Mesodermal cell (in vitro differentiated cells): ENCODE measurements around the gene TREH.
A peak's percentile ranks its signal among the peaks of the same experiment; 100 is the strongest.

Source experiments
- H3K27ac ChIP-seq: 2 replicates; pipeline ENCODE4 v1.7.0; 2013; ENCODE audit warnings: mild to moderate bottlenecking, low read depth, low read length, moderate library complexity; ENCODE audit not compliant: severe bottlenecking
- H3K36me3 ChIP-seq: 2 replicates; pipeline ENCODE4 v1.7.1; 2013; ENCODE audit warnings: mild to moderate bottlenecking, low read length, moderate library complexity; ENCODE audit not compliant: control insufficient read depth, insufficient read depth
- H3K4me1 ChIP-seq: one replicate; pipeline ENCODE4 v1.7.1; 2013; ENCODE audit warnings: mild to moderate bottlenecking, low read length; ENCODE audit not compliant: insufficient read depth, control insufficient read depth, poor library complexity, severe bottlenecking
- H3K4me3 ChIP-seq: 2 replicates; pipeline ENCODE4 v1.7.0; 2013; ENCODE audit warnings: low read length, control low read depth, mild to moderate bottlenecking; ENCODE audit not compliant: insufficient read depth, poor library complexity, severe bottlenecking; ENCODE audit errors: extremely low read depth
- H3K9me3 ChIP-seq: 2 replicates; pipeline ENCODE4 v1.7.1; 2013; ENCODE audit warnings: mild to moderate bottlenecking, low read length, moderate library complexity; ENCODE audit not compliant: control insufficient read depth
- WGBS, 2 experiments: methylation state at CpG; one replicate each; pipeline ENCODE4 v1.1.5; 2013; ENCODE audit warnings: missing lambda C conversion rate in 2 of 2; ENCODE audit not compliant: insufficient coverage in 2 of 2; 5-methylcytosine and 5-hydroxymethylcytosine counted together

Gene TREH

DNA sequence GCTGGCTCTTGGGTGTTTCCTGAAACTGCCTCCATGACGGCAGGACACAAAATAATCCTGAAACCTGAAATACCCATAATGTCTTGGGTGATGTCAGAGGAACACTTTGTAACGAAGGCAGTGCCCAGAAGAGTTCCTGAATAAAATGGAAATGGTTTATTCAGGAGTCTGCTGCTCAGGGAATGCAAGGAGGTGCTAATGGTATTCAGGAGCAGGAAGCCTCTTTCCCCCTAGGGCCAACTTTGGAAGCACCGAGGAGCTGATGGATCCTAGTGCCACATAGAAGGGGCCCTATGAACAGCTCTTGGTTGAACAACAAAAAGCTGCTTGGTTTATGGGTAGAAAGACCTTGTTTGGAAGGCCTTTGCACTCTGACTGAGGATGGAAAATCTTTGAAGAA lies 15.5 kb downstream of the TREH start:
- 65 to 90% methylated on average over 1 to 3 of the region's 3 CpGs for WGBS, 2 experiments
- Histone ChIP-seq H3K9me3 (no peaks in the 10 kb centered on the region), H3K36me3 (peaks cover under 1% of the 10 kb centered on the region)

DNA sequence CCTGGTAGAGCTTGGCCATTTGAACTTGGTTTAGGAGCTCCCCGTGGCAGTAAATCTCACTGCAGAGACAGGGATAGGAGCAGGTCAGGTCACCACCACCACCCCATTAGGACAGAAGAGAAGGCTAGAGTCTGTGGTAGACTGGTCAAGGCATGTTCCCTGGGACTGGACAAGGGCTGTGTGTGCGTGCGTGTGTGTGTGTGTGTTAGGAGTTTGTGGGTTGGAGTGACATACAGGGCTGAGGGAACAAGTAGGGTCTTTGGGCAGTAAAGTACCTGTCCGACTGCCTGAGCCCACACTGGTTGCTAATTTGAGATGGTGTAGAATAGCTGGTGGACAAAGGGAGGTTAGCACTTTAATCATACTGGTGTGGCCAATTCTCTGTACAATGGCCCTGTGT lies 16.1 kb downstream of the TREH start:
- no peak overlapping the region for H3K4me3 ChIP-seq
- H3K36me3 ChIP-seq: peaks cover 3% of the 10 kb centered on the region
- WGBS, 2 experiments: 90% methylated on average over 3 to 4 of the region's 4 CpGs
- H3K9me3 ChIP-seq: no peaks in the 10 kb centered on the region
- no peak overlapping the region for H3K27ac ChIP-seq
- H3K4me1 ChIP-seq: peaks cover 7% of the 10 kb centered on the region

More for the DNA sequence above, 15.5 kb downstream of the TREH start:
- Histone ChIP-seq H3K4me1 (peaks cover 4% of the 10 kb centered on the region), H3K4me3 (no peak overlapping the region), H3K27ac (no peak overlapping the region)

DNA sequence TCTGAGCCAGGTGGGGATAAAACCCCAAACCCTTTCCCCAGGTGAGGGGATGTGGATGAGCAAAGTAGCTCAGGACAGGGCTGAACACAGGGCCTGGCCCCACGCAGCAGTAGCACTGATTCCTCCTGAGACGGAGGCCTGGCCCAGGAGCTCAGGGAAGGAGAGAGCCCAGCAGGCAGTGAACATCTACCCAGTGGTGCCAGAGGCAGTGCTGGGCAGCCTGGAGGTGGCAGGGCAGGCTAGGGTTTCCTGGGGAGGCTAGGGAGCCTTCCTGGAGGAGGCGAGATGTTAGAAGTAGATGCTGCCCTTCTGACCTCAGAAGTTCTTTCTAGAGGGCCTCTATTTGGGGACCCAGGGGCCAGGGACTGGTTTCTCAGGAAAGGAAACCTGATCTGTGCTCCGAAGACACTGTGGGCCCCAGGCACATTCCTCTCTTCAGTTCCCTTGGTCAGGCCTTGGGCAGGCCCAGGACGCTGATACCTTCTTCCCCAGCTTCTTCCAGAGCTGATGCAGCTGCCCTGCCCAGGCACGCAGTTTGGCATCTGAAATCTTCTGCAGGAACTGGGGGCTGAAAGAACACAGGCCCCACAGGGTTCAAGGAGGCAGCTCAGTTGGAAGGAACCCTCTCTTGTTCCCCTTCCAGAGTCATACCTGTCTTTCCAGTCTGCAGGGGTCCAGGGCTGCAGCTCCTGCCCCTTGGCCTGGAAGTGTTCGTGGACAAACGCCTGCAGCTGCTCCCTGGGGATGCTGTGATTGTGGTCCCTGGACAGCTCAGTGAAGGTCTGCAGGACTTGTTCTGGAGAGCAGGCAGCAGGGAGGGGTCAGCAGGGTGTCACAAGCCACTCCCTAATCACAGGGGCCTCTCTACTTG lies 16.8 kb downstream of the TREH start:
- WGBS, 2 experiments: 79 to 96% methylated on average over 6 to 7 of the region's 8 CpGs
- Histone ChIP-seq H3K27ac (no peak overlapping the region), H3K4me3 (no peak overlapping the region), H3K36me3 (peaks cover 7% of the 10 kb centered on the region), H3K4me1 (peaks cover 7% of the 10 kb centered on the region), H3K9me3 (no peaks in the 10 kb centered on the region)

DNA sequence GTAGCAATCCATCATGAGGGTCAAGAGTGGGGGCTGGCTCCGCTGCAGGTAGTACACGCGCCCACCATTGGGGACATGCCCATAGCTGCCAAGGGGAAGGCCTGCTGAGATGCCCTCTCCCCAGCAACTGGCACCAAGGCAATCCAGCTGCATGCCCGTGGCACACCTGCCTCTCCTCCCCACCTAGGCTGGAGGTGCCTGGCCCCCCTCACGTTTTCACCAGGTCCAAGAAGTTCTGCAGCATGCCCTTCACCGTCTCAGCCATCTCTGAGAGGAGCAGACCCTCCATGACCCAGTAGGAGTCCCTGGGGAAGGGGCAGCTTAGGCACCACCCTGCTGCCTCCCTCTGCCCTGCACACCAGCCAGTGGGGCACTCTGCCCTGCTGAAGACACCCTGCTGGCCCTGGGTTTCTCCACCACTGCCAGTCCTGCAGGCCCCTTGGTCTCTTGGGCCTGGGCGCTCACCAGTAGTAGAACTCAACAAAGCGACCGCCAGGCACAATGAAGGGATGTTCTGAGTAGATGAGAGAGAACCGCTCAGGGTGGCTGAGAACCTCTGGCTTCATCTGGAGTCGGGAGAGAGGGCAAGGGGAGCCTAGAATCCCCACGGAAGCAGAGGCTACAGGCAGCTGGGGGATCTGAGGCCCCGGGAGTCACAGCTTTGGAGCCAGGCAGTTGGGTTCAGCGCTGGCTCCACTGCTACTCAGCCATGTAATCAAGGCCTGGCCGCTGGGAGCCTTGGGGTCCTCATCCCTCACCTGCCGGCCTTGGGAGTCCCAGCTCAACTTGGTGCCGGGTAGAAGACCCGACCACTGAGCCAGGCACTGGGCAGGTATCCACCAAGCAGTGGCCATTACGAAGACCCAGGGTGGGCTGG lies 17.8 kb downstream of the TREH start:
- Histone ChIP-seq H3K9me3 (no peaks in the 10 kb centered on the region), H3K36me3 (peaks cover 16% of the 10 kb centered on the region), H3K4me3 (no peak overlapping the region), H3K4me1 (peaks cover 7% of the 10 kb centered on the region), H3K27ac (no peak overlapping the region)
- whole genome bisulfite sequencing, 2 experiments: 91 to 95% methylated on average over 13 to 17 of the region's 19 CpGs

DNA sequence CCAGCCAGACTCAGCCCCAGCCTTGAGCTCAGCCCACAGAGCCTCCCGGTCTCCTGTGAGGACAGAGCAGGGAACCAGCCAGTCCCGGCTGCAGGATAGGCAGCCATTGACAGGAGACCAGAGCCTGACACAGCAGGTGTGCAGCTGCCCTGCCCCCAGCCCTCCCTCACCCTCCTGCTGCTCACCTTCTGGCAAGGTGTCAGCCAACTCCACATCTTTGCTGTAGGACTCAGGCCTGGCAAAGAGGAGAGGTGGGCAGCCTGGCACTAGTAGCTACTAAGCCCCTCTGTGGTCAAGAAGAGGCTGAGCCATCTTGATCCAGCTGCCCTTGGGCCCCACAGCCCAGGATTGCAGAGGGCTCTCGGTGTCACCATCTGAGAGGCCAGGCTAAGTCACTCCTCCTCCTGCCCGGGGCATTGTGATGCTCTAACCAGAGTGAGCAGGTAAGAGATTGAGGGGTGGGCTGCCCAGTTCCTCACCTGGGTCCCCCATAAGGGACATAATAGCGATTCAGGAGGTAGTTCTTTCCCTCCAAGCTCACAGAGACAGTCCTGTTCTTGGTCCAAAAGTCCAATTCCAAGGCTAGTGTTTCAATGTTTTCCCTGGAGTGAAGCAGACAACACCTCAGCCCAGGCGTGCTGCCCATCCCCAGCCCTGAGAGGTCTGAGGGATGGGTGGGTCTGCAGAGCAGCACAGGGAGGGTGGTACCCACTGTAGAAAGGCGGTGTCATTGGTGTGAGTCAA lies 18.6 kb downstream of the TREH start:
- Histone ChIP-seq H3K4me1 (peaks cover 7% of the 10 kb centered on the region), H3K36me3 (peaks cover 24% of the 10 kb centered on the region), H3K9me3 (no peaks in the 10 kb centered on the region), H3K4me3 (no peak overlapping the region), H3K27ac (no peak overlapping the region)
- 80 to 84% methylated on average over 5 to 6 of the region's 7 CpGs for WGBS, 2 experiments

DNA sequence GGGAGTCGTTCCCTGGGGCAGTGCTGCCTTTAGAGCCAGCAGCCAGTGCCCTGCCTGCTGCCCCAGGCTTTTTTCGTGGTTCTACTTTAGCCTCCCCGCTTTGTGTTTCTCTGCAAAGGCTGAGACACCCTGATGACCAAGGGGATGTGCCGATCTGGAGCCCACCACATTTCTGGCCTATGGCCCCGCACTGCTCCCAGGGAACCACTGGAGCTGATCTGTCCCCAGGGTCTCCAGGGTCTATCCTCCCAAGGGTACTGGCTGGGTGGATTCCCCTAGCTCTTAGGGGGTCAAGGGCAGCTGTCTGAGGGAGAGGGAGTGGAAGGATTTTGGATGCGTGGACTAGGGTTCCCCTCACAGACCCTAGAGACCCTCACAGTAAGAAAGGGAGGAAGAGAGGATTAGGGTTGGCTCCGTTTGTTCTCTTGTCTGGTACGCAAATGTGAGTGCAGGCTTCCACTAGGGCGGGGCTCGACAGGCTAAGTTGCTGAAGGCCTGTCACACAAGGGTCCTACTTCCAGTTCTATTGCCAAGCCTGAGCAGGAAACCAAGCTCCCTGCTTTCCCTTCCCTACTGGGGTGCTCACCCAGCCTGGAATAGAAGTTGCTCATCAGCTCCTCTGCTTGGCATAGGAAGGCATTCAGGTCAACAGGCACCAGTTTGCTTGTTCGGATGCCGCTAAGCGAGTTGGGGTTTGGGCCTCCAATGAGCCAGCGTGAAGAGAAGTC lies 19.3 kb downstream of the TREH start:
- Histone ChIP-seq H3K36me3 (peaks cover 32% of the 10 kb centered on the region), H3K27ac (no peak overlapping the region), H3K4me1 (peaks cover 7% of the 10 kb centered on the region), H3K4me3 (no peak overlapping the region), H3K9me3 (no peaks in the 10 kb centered on the region)
- 86 to 87% methylated on average over 13 of the region's 14 CpGs for WGBS, 2 experiments

DNA sequence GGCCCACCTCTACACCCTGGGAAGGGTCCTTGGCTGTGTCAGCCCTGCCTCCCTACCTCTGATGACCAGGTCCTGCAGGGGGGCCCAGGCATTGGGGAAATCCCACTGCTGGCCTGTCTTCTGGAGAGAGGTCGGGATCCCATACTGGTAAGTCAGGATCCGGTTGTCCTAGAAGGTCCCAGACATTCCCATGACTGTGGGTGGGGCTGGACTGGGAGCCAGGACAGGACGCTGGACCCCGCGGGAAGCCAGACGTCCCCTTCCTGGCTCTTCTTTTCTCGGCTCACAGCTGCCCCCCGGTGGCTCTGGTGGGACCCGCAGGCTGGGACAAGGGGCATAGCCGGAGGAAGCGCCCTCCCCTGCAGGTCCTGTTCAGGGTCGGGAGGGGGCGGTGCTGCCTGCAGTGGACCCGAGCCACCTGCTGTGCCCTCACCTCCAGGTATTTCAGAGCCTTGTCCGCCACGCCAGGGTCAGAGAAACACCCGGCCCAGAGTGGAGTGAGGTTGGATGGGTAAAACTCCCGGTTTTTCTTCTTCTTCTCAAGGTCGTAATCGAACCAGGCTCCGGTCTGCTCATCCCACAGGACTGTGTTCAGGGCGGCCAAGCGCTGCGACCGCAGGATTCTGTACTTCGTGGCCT lies 20.0 kb downstream of the TREH start:
- H3K36me3 ChIP-seq: peaks cover 38% of the 10 kb centered on the region
- H3K4me1 ChIP-seq: peaks cover 7% of the 10 kb centered on the region
- H3K4me3 ChIP-seq: no peak overlapping the region
- 31 to 34% methylated on average over 22 to 24 of the region's 26 CpGs for WGBS, 2 experiments
- H3K27ac ChIP-seq: no peak overlapping the region
- H3K9me3 ChIP-seq: no peaks in the 10 kb centered on the region

DNA sequence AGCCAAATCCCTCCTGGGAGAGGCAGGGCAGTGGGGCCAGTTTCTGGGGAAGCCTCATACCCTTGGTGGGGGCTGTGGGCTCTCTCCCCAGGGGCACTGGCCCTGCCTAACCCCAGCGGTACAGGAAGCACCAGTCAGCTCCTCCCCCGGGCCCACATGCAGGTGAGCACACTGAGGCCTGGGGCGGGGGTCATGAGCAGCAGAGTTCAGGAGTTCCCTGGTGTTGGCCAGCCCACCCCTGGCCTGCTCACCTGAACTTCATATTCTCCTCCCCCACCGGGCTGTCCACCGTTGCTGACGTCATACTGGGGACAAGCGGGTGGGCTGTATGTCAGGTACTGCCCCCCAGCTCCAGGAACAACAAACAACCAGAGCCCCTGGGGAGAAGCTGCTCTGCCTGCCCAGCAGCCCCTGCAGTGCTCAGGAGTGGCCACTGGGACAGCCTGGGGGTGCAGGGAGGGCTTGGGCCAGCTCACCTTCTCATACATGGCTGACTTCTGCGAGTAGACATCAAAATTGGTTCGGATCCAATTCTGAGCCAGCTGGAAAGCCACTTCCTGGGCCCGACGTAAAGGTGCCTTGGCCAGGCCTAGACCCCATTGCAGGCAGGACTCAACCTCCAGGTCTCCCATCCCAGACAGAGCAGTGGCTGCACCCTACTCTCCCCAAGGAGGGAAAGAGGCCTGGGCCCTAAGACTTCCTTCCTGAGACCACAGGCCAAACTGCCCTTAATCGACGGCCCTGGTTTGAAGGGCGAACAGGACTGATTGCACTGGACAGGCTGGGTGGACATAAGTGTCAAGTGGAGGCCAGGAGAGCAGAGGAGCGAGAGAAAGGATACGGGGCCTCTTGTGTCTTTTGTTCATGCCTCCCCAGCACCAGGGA lies 20.8 kb downstream of the TREH start:
- peak overlapping the region; percentile 19 for H3K27ac ChIP-seq

DNA sequence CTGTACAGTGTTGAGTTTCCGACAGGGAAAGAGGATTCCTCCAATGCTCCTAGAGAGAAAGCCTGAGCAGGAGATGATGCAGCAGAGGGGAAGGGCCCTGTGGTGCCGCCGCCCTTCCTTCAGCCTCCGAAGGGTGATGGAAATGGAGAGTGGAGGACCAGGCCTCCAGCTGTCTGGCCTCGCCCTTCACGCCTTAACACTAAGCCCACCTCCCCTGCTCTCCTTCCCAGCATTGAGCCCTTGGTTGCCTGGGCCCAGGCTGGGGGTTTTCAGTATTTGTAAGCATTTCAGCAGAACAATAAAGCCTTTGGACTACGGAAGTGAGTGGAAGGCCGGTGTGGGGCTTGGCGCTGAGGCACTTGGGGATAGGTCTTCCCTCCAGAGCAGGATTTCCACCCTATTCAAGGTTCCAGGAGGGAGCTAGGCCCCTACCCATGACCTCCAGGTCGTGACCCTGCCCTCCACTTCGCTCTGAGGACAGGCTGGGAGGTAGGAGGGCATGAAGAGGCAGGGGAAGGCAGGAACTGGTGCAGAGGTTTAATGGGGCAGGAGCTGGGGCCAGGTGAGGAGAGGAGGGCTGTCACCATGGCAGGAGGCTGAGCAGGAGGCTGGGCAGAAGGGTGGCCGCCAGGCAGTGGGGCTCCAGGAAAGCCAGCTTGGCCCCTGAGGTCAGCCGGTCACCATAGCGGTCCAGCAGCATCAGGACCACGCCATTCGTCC lies 21.6 kb downstream of the TREH start:
- 79 to 89% methylated on average over 7 to 12 of the region's 16 CpGs for WGBS, 2 experiments
- H3K27ac ChIP-seq: no peak overlapping the region
- H3K4me1 ChIP-seq: peaks cover 7% of the 10 kb centered on the region
- no peak overlapping the region for H3K4me3 ChIP-seq
- H3K9me3 ChIP-seq: no peaks in the 10 kb centered on the region
- peaks cover 51% of the 10 kb centered on the region for H3K36me3 ChIP-seq

More for the DNA sequence above, 20.8 kb downstream of the TREH start:
- Histone ChIP-seq H3K4me3 (no peak overlapping the region), H3K9me3 (no peaks in the 10 kb centered on the region), H3K4me1 (peaks cover 7% of the 10 kb centered on the region), H3K36me3 (peaks cover 43% of the 10 kb centered on the region)
- 82 to 85% methylated on average over 12 of the region's 16 CpGs for WGBS, 2 experiments
